HFFc6 (cell line): Measurements from ENCODE around the gene ITPR3. TPM values are rescaled to one million over a fixed set of nuclear protein-coding genes. Genes with fewer than 3 reads are reported as not detected.
"Not testable (repeated sequence)": the region's sequence is repeated elsewhere in the genome, so short reads cannot be mapped to it uniquely, and the experiment has no call there.

Experiments used
- DNase-seq: peaks from one replicate; pipeline ENCODE4 v3.0.0-alpha.2; 2018
- H3K27ac Mint-ChIP-seq: 2 replicates; pipeline ENCODE4 v1.8.0; 2020; ENCODE audit warnings: mild to moderate bottlenecking, mixed read lengths
- H3K27me3 Mint-ChIP-seq: 2 replicates; pipeline ENCODE4 v1.8.0; 2021; ENCODE audit warnings: mild to moderate bottlenecking, moderate library complexity, mixed read lengths; ENCODE audit not compliant: insufficient read depth
- H3K36me3 Mint-ChIP-seq: 2 replicates; pipeline ENCODE4 v1.8.0; 2021; ENCODE audit warnings: low read depth, mixed read lengths
- H3K4me1 Mint-ChIP-seq: 2 replicates; pipeline ENCODE4 v1.8.0; 2020; ENCODE audit warnings: low read depth, mixed read lengths
- H3K4me3 Mint-ChIP-seq: 2 replicates; pipeline ENCODE4 v1.8.0; 2020; ENCODE audit warnings: mild to moderate bottlenecking, moderate library complexity, mixed read lengths
- H3K9me3 Mint-ChIP-seq: 2 replicates; pipeline ENCODE4 v1.8.0; 2020; ENCODE audit warnings: mild to moderate bottlenecking, mixed read lengths
- CTCF ChIP-seq: fragments of 200-600 bp; sonication (generic); IDR thresholded peaks from 2 replicates; pipeline ENCODE4 v1.5.0; 2021; ENCODE audit warnings: antibody characterized with exemption, mild to moderate bottlenecking
- total RNA-seq, 6 experiments: library from RNA; stranded (reverse); fragmentation: NEBNext Ultra II Directional; extraction: Animal tissue kit (Norgen Biotek cat#: 25700); gene quantifications; 2 replicates in 1 of 6; 3 replicates in 5 of 6; pipeline ENCODE4 v1.2.3, GENCODE V29; 2021

The ITPR3 gene
- total RNA-seq, 6 experiments from 2014 or later = 20.2 to 30.3 (median 26.9) TPM

GRCh38 chr6:33592280-33592594 is 28.9 kb upstream of the ITPR3 start:
- TF ChIP-seq CTCF = no peak
- no peak overlapping the region for H3K27ac Mint-ChIP-seq

GRCh38 chr6:33592595-33593413 is 28.3 kb upstream of the ITPR3 start:
- no peak overlapping the region for H3K27ac Mint-ChIP-seq
- peaks cover 35% of the 10 kb centered on the region for H3K4me1 Mint-ChIP-seq
- no peaks in the 10 kb centered on the region; the same call in 1 of the 2 replicates for H3K27me3 Mint-ChIP-seq
- no peak for TF ChIP-seq CTCF
- no peak overlapping the region for H3K4me3 Mint-ChIP-seq
- H3K36me3 Mint-ChIP-seq = no peaks in the 10 kb centered on the region
- no peaks in the 10 kb centered on the region for H3K9me3 Mint-ChIP-seq
- no peak for DNase-seq

More at GRCh38 chr6:33592280-33592594, 28.9 kb upstream of the ITPR3 start:
- no peak overlapping the region for H3K4me3 Mint-ChIP-seq
- DNase-seq = no peak
- H3K9me3 Mint-ChIP-seq = no peaks in the 10 kb centered on the region
- peaks cover 35% of the 10 kb centered on the region for H3K4me1 Mint-ChIP-seq
- no peaks in the 10 kb centered on the region for H3K36me3 Mint-ChIP-seq
- no peaks in the 10 kb centered on the region; the same call in 1 of the 2 replicates for H3K27me3 Mint-ChIP-seq

- no peaks in the 10 kb centered on the region for H3K36me3 Mint-ChIP-seq
- no peak overlapping the region for H3K4me3 Mint-ChIP-seq
- no peak overlapping the region for H3K27ac Mint-ChIP-seq
- no peak for TF ChIP-seq CTCF
- no peak for DNase-seq
- no peaks in the 10 kb centered on the region; the same call in 1 of the 2 replicates for H3K27me3 Mint-ChIP-seq
- no peaks in the 10 kb centered on the region for H3K9me3 Mint-ChIP-seq
- H3K4me1 Mint-ChIP-seq = peaks cover 35% of the 10 kb centered on the region
Measured at GRCh38 chr6:33593414-33593727, 27.8 kb upstream of the ITPR3 start.

DNA sequence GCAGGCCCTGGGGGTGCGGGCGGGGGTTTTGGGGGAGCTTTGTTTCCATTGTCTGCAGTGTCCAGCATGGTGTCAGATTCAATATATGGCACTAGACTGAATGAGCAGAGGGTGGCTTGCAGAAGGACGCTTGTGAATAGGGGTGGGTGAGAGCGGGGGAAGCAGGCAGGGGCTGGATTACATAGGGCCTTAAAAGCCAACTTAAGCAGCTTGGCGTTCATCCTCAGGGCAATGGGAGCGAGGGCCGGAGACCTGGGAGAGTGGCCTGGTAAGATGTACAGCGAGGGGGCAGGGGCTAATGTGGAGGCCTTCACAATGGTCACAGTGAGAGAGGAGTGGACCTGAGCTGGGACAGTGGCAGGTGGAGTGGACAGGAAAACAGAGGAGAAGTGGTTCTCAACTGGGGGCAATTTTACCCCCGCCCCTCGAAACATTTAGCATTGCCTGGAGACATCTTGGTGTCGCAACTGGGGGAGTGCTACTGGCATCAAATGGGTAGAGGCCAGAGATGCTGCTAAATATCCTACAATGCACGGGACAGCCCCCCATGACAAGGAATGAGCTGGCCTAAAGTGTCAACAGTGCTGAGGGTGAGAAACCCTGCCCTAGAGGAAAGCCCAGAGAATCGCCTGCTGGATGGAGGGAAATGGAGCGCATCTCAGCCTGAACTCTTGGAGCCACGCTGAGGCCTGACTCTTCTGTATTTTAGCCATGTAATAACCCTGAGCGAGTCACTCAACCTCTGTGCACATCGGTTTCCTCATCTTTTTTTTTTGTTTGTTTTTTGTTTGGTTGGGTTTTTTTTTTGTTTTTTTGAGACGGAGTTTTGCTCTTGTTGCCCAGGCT is 25.9 kb upstream of the ITPR3 start:
- no peak overlapping the region for H3K4me3 Mint-ChIP-seq
- no peaks in the 10 kb centered on the region; the same call in 1 of the 2 replicates for H3K27me3 Mint-ChIP-seq
- no peaks in the 10 kb centered on the region for H3K9me3 Mint-ChIP-seq

DNA sequence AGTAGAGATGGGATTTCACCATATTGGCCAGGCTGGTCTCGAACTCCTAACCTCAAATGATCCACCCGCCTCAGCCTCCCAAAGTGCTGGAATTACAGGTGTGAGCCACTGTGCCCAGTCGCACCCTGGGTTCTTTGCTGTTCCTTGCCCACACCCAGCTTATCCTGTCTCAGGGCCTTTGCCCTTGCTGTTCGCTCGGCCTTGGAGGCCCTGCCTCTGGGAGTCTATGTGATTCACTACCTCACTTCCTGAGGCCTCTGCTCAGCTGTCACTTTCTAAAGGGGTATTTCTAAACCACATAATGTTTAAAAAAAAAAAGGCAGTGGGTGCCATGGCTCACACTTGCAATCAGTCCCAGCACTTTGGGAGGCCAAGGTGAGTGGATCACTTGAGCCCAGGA is 24.2 kb upstream of the ITPR3 start:
- H3K4me3 Mint-ChIP-seq, H3K36me3 Mint-ChIP-seq, DNase-seq, H3K27me3 Mint-ChIP-seq, H3K9me3 Mint-ChIP-seq, H3K27ac Mint-ChIP-seq: not testable (repeated sequence)
- H3K4me1 Mint-ChIP-seq = peaks cover 14% of the 10 kb centered on the region

More for the DNA sequence above, 25.9 kb upstream of the ITPR3 start:
- Mint-ChIP-seq H3K27ac (no peak overlapping the region), H3K36me3 (no peaks in the 10 kb centered on the region), H3K4me1 (peaks cover 27% of the 10 kb centered on the region)
- DNase-seq = no peak
- TF ChIP-seq CTCF = no peak
